ENCODE results near the gene PPFIA4. TPM values are rescaled to one million over a fixed set of nuclear protein-coding genes. Genes with fewer than 3 reads are reported as not detected.

Gene PPFIA4
- total and polyA plus RNA-seq, 12 donors: 8.1 to 60.6 (median 29.9) TPM

GRCh38 chr1:203114202-203114601 lies 87.9 kb downstream of the PPFIA4 start:
- intact Hi-C loops (cut with DNase I): no loop called here
- 75 to 78% methylated on average over 7 of the region's 7 CpGs for WGBS, 2 donors
- H3K36me3 ChIP-seq: no peaks in the 10 kb centered on the region
- H3K4me3 ChIP-seq: no peak overlapping the region
- no peak for TF ChIP-seq CTCF (IDR thresholded peaks at IDR 0.05)
- H3K9me3 ChIP-seq: no peaks in the 10 kb centered on the region
- peaks cover 0 to 55% (median 18%) of the 10 kb centered on the region in 7 donors for H3K27me3 ChIP-seq
- ATAC-seq (no peak), DNase-seq (no peak)
- H3K27ac ChIP-seq: no peak overlapping the region
- peaks cover 0 to 12% (median 6%) of the 10 kb centered on the region in 9 donors for H3K4me1 ChIP-seq

- ATAC-seq (peak in 1 of 8 donors; percentile 11), DNase-seq (no peak)
- H3K4me1 ChIP-seq: peaks cover 0 to 12% (median 6%) of the 10 kb centered on the region in 9 donors
- TF ChIP-seq CTCF (IDR thresholded peaks at IDR 0.05): no peak
- intact Hi-C loops (cut with DNase I): loop anchor here in 8 of 10 donors (2.0 to 5.0 kb wide), 5 partner anchors 56 to 101 kb away; no protein-coding TSS in a partner anchor
- H3K27ac ChIP-seq: no peak overlapping the region
- 74 to 77% methylated on average over 10 of the region's 10 CpGs for WGBS, 2 donors
- H3K4me3 ChIP-seq: no peak overlapping the region
- peaks cover 0 to 54% (median 37%) of the 10 kb centered on the region in 7 donors for H3K27me3 ChIP-seq
- no peaks in the 10 kb centered on the region for H3K9me3 ChIP-seq
- H3K36me3 ChIP-seq: no peaks in the 10 kb centered on the region
Observed at GRCh38 chr1:203116091-203116820, 90.0 kb downstream of the PPFIA4 start.

- 19 to 23% methylated on average over 35 of the region's 35 CpGs for WGBS, 2 donors
- DNase-seq (peak; percentile 65 to 81), ATAC-seq (peak; percentile 92 to 97 (median 94))
- peaks cover 0 to 70% (median 39%) of the 10 kb centered on the region in 7 donors for H3K27me3 ChIP-seq
- peaks cover 0 to 12% (median 6%) of the 10 kb centered on the region in 9 donors for H3K4me1 ChIP-seq
- no peaks in the 10 kb centered on the region for H3K36me3 ChIP-seq
- TF ChIP-seq CTCF (IDR thresholded peaks at IDR 0.05): peak; percentile 49 to 88 (median 81)
- no peak overlapping the region for H3K4me3 ChIP-seq
- no peaks in the 10 kb centered on the region for H3K9me3 ChIP-seq
- intact Hi-C loops (cut with DNase I): loop anchor here (1.0 to 5.0 kb wide), 9 partner anchors 54 to 149 kb away; no protein-coding TSS in a partner anchor
- H3K27ac ChIP-seq: no peak overlapping the region
Observed at GRCh38 chr1:203117611-203118575, 91.6 kb downstream of the PPFIA4 start.
